GDM1 (cell line): ENCODE results near the gene CHML.

Experiments
- DNase-seq: peaks from one replicate; lab custom pipeline; 2025; lab: John Stamatoyannopoulos, UW

CHML gene

DNA sequence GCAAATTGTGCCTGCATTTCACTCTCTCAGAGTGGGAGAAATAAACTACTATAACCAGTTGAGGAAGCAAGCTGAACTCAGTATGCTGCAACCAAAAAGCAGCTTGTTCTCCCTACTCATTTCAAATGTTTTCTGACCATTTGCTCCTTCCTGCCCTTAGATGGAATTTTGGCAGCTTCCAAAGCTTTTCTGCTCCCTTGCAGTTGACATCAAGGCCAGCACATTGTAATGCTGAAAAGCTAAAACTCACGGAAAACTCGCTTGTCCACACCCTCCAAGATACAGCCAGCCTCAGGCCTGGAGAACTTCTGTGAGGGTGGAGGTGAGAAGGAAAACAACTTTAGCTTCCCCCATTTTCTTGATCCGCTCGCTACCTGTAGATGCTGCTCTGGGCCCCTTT, 5.0 kb upstream of the CHML start:
- DNase-seq = no peak

DNA sequence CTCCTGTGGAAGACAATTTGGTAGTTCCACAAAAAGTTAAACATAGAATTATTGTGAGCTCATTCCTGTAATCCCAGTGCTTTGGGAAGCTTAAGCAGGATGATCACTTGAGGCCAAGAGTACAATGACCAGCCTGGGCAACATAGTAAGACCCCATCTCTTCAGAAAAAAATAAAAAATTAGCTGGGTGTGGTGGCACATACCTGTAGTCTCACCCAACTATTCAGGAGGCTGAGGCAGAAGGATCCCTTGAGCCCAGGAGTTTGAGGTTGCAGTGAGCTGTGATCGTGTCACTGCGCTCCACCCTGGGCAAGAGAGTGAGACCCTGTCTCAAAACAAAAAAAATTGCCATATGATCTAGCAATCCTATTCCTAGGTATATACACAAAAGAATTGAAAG, 4.1 kb upstream of the CHML start:
- no peak for DNase-seq

DNA sequence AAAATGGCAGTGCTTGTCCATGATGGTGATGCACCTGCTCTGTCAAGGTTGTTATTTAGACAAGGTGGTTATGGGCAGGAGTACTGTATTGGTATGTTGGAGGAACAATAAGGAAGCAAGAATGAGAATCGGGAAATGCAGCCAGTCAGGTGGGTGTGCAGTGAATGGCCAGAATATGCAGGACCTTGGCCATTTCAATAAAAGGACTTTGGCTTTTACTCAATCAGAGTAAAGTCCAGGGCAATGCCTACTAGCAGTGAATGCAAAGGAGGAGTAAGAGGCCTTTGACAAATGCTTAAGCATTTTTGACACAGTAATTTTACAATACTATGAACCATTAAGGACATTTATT, 2.4 kb upstream of the CHML start:
- DNase-seq = no peak

- no peak for DNase-seq
Measured at GRCh38 chr1:241641773-241642592, 1.8 kb upstream of the CHML start.

DNA sequence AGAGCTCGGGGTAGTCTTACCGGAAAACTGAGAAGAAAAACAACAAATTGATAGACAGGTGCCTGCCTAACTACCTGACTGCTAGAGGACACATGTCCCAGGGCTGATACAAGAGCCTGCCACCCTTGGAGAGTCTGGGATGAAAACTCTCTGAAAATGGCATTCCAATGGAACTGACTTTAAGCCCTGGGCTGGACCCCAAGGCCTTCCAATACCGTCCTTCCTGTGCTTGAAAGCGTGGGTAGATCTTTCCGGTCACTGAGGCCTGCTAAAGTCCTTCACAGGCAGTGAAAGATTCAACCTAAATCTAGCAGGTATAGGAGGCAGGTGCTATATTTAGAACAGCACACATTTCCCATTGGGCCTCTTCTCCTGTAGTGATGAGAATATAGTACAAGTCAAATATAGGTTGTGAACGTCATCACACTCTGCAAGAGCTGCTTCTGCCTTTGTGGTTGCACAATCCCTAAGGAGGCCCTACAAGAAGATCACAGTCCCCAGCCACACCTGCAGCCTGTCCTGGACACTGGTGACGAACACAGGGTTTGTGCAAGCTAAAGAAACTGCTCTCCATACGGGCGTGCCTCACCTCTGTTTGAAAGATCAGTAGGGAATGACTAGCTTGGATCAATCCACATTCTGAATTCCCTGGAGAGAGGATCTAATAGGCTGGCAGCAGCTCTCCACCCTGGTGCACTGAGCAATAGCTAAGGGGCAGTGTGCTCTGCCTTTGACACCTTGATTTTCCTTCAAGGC, 876 bp upstream of the CHML start:
- no peak for DNase-seq

- DNase-seq = no peak
Measured at GRCh38 chr1:241639623-241640148, 483 bp downstream of the CHML start.

GRCh38 chr1:241638909-241639622, 1.1 kb downstream of the CHML start:
- DNase-seq = no peak

- no peak for DNase-seq
Measured at GRCh38 chr1:241638099-241638682, 2.0 kb downstream of the CHML start.

GRCh38 chr1:241637604-241638003, 2.6 kb downstream of the CHML start:
- no peak for DNase-seq

- no peak for DNase-seq
Measured at GRCh38 chr1:241637046-241637590, 3.1 kb downstream of the CHML start.

- no peak for DNase-seq
Measured at GRCh38 chr1:241636291-241636690, 3.9 kb downstream of the CHML start.

- DNase-seq = no peak
Measured at GRCh38 chr1:241635556-241636152, 4.5 kb downstream of the CHML start.

GRCh38 chr1:241632987-241633386, 7.2 kb downstream of the CHML start:
- no peak for DNase-seq

DNA sequence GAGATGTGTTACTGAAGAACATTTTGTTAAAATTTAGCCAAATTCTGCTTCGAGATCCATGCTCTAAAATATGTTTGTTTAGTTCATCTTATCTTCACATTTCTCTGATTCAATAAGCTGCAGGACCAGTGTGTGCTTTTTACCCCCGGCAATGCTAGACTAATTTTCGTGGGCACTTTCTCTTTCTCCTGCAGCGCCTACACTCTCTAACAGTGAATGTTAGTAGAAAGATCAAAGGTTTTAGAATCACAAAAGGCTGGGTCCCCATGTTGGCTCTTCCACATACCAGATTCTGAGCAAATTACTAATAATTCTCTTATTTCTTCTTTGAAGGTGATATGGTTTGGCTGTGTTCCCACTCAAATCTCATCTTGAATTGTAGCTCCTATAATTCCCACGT, 8.5 kb downstream of the CHML start:
- DNase-seq = no peak

GRCh38 chr1:241630899-241631298, 9.3 kb downstream of the CHML start:
- no peak for DNase-seq

DNA sequence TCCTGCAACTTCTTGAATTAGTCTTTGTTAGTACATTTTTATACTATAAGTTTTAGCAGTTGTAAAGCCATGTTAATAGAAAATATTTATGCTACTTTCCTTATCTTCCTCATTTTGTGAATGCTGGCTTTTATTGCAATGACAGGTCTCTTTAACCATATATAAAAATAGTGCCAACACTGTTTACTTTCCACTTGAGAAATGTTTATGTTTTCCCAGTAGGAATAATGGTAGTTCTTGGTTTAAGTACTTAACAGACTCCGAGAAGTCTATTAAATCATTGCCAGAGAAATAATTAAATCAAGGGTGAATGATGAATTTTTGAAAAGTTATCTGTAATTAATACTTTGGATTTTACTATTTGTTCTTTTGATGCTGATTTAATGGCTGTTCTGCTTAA, 9.7 kb downstream of the CHML start:
- DNase-seq = no peak

GRCh38 chr1:241630005-241630404, 10.2 kb downstream of the CHML start:
- no peak for DNase-seq

DNA sequence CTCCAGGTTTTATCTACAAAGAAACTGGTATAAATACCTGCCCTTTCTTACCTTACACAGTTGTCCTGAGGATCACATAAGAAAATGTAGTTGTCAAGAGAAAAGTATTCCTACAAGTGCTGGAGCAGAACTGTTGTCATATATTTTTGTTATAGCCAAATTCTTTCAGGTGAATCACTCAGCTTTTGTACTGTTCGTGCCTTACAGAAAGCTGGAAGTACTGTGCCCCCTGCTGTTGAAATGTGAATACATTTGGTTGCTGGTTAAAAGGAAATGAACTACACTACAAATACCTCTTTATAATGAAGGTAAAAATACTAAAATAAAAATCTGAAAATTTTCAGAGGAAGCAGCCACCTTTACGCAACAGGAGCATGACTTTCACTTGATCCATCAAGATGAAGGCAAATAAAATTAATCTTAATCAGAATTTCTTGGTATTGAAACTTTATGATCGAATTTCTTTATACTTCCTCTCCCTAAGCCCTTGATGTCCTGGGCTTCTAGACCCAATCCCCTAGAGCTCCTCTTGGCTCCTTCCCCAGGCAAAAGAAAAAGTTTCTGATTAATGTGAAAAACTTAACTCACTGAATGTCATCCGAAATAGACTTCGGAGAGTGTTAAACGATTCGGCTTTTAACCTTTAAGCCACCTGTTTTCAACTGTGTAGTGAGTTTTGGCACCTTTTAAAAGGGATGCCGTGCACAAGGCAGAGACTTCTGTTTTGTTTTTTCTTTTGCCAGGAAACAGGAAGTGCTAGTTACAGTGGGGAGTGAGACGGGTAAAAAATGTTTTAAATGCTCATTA, 12.5 kb downstream of the CHML start:
- DNase-seq = peak; percentile 29

DNA sequence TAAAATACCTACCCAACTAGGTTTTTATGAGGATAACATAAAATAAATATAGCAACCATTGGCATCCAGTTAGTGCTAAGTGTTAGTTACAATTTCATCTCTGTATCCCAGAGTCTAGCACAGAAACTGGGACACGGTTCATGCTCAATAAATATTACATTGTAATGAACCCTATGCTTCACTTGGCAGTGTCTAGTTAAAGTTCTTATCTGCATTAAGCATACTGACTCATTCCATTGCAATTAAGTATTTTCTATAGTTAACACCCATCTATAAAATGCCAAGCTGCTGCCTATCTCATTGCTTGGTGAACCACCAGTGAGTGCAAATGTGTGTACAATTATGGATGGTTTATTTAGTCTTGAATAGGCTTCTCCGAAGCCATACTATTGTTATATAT, 15.2 kb downstream of the CHML start:
- no peak for DNase-seq

GRCh38 chr1:241622669-241623068, 17.5 kb downstream of the CHML start:
- no peak for DNase-seq

GRCh38 chr1:241617426-241617825, 22.7 kb downstream of the CHML start:
- no peak for DNase-seq
